HFF-Myc (cell line): Measurements from ENCODE around the gene CEP85.

Source experiments
- DNase-seq: peaks from one replicate; pipeline ENCODE4 v3.0.0-alpha.2; 2011; ENCODE audit warnings: low read depth; ENCODE audit errors: extremely low read depth
- H3K4me3 ChIP-seq: replicated peaks from 2 replicates; pipeline ENCODE4 v1.5.1; 2011; ENCODE audit warnings: low read depth, mild to moderate bottlenecking, control low read depth, low read length
- CTCF ChIP-seq: IDR thresholded peaks from 2 replicates; pipeline ENCODE4 v1.5.1; 2012; ENCODE audit warnings: mild to moderate bottlenecking, low read depth, low read length, control low read depth; ENCODE audit errors: missing control alignments

Gene CEP85

GRCh38 chr1:26283871-26284596, 50.0 kb downstream of the CEP85 start:
- no peak overlapping the region for H3K4me3 ChIP-seq
- DNase-seq = no peak

GRCh38 chr1:26284597-26285347, 50.8 kb downstream of the CEP85 start:
- DNase-seq = peak; percentile 87
- TF ChIP-seq CTCF = peak; percentile 79
- no peak overlapping the region for H3K4me3 ChIP-seq

More at GRCh38 chr1:26283871-26284596, 50.0 kb downstream of the CEP85 start:
- TF ChIP-seq CTCF = no peak

GRCh38 chr1:26285366-26286063, 51.5 kb downstream of the CEP85 start:
- no peak overlapping the region for H3K4me3 ChIP-seq
- no peak for DNase-seq
- peak; percentile 51 for TF ChIP-seq CTCF

GRCh38 chr1:26286064-26286416, 52.0 kb downstream of the CEP85 start:
- no peak overlapping the region for H3K4me3 ChIP-seq
- TF ChIP-seq CTCF = no peak
- DNase-seq = no peak

- DNase-seq = no peak
- no peak for TF ChIP-seq CTCF
- H3K4me3 ChIP-seq = no peak overlapping the region
These were observed 53.2 kb downstream of the CEP85 start for GRCh38 chr1:26287033-26287711.

GRCh38 chr1:26287811-26288210, 53.8 kb downstream of the CEP85 start:
- TF ChIP-seq CTCF = no peak
- DNase-seq = no peak
- H3K4me3 ChIP-seq = no peak overlapping the region
